Esophagus mucosa (tissue), 1 donor: ENCODE results near the gene ZNF429. TPM values are rescaled to one million over a fixed set of nuclear protein-coding genes. Genes with fewer than 3 reads are reported as not detected.
A peak's percentile ranks its signal among the peaks of the same experiment; 100 is the strongest.
"Not testable (repeated sequence)": the region's sequence is repeated elsewhere in the genome, so short reads cannot be mapped to it uniquely, and the experiment has no call there.

Source experiments
- ATAC-seq: fragments of 200-7000 bp; cut with Tn5 transposase; one replicate; pipeline ENCODE4 v1.9.1; 2020
- total RNA-seq: library from RNA; stranded (reverse); gene quantifications from one replicate; pipeline ENCODE4 v1.2.4, GENCODE V29; 2023
- donor health status: DM: yes; HTN: yes; CAD: no.

ZNF429 gene
- 5.3 TPM for total RNA-seq

- peak; percentile 100 for ATAC-seq
These were observed at the start of gene ZNF429 for GRCh38 chr19:21505459-21506451. Gene ZNF429 (plus strand): TSS chr19:21505602. CDS start chr19:21505772, 170 bp downstream.

GRCh38 chr19:21460686-21461085 lies 44.7 kb upstream of the ZNF429 start:
- no peak for ATAC-seq

- ATAC-seq: no peak
These were observed 42.9 kb upstream of the ZNF429 start for GRCh38 chr19:21462540-21462939.

GRCh38 chr19:21463449-21464105 lies 41.8 kb upstream of the ZNF429 start:
- peak; percentile 37 for ATAC-seq

- ATAC-seq: no peak
These were observed 38.8 kb upstream of the ZNF429 start for GRCh38 chr19:21466627-21467026.

- ATAC-seq: no peak
These were observed 36.6 kb upstream of the ZNF429 start for GRCh38 chr19:21468791-21469190.

- ATAC-seq: no peak
These were observed 32.9 kb upstream of the ZNF429 start for GRCh38 chr19:21472507-21472906.

- peak; percentile 75 for ATAC-seq
These were observed 30.7 kb upstream of the ZNF429 start for GRCh38 chr19:21474671-21475181.

GRCh38 chr19:21482361-21482760 lies 23.0 kb upstream of the ZNF429 start:
- not testable (repeated sequence) for ATAC-seq

- peak; percentile 80 for ATAC-seq
These were observed 22.5 kb upstream of the ZNF429 start for GRCh38 chr19:21482863-21483276.

- ATAC-seq: peak; percentile 79
These were observed 21.7 kb upstream of the ZNF429 start for GRCh38 chr19:21483589-21484170.

GRCh38 chr19:21484631-21485030 lies 20.8 kb upstream of the ZNF429 start:
- no peak for ATAC-seq

GRCh38 chr19:21485926-21486325 lies 19.5 kb upstream of the ZNF429 start:
- ATAC-seq: no peak

- ATAC-seq: no peak
These were observed 17.4 kb upstream of the ZNF429 start for GRCh38 chr19:21487969-21488368.

GRCh38 chr19:21491146-21491545 lies 14.3 kb upstream of the ZNF429 start:
- no peak for ATAC-seq

- peak; percentile 67 for ATAC-seq
These were observed 12.2 kb upstream of the ZNF429 start for GRCh38 chr19:21492947-21493906.

- ATAC-seq: no peak
These were observed 8.5 kb upstream of the ZNF429 start for GRCh38 chr19:21496876-21497275.

- no peak for ATAC-seq
These were observed 6.8 kb upstream of the ZNF429 start for GRCh38 chr19:21498651-21499050.

GRCh38 chr19:21508198-21508597 lies 2.8 kb downstream of the ZNF429 start:
- ATAC-seq: no peak

- not testable (repeated sequence) for ATAC-seq
These were observed 5.7 kb downstream of the ZNF429 start for GRCh38 chr19:21511058-21511457.

GRCh38 chr19:21512609-21513008 lies 7.2 kb downstream of the ZNF429 start:
- ATAC-seq: not testable (repeated sequence)

- ATAC-seq: no peak
These were observed 8.2 kb downstream of the ZNF429 start for GRCh38 chr19:21513651-21514050.
